Testis (tissue), 2 donors: Measurements from ENCODE around the gene ZNF239.

Experiments
- CTCF ChIP-seq, 3 experiments: fragments of 450-650 bp in 2 of 3; fragments of 200-600 bp in 1 of 3; sonication (generic) in 1 of 3; IDR thresholded peaks; one replicate each; pipeline ENCODE4 v1.5.1; 2016 to 2019; ENCODE audit warnings: antibody characterized with exemption in 3 of 3, mild to moderate bottlenecking in 2 of 3, moderate library complexity in 1 of 3
- POLR2A ChIP-seq: fragments of 450-650 bp; IDR thresholded peaks from one replicate; pipeline ENCODE4 v1.6.1; 2017; ENCODE audit warnings: antibody characterized with exemption, mild to moderate bottlenecking, moderate library complexity

DNA sequence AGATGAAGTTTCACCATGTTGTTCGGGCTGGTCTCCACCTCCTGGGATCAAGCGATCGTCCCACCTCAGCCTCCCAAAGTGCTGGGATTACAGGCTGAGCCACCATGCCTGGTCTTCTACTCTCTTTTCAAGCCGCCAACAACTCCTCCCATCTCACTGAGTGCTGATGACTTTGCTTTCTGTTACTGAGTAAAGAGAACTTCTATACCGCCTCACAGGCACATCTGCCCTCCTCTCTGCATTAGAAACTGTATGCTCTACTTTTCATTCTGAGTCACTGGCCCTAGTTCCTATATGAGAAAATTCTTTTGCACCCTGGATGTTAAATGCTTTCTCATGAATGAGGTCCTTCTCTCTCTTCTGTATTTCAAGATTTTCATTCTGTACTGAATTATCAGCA, 2.2 kb upstream of the ZNF239 start:
- TF ChIP-seq CTCF (IDR thresholded peaks at IDR 0.05): no peak
- TF ChIP-seq POLR2A: no peak
